Tibial artery (tissue), 4 donors: Measurements from ENCODE around the gene DEPDC7.

ENCODE experiments used
- DNase-seq, 2 donors: peaks; one replicate each; pipeline ENCODE4 v3.0.0-alpha.2; 2019
- H3K27ac ChIP-seq, 2 donors: fragments of 200-600 bp; sonication (generic) in 1 of 2; 1 replicate in 1 of 2; 2 replicates in 1 of 2; pipeline ENCODE4 v1.5.1; 2018 to 2019; ENCODE audit warnings: mild to moderate bottlenecking in 1 of 2
- H3K27me3 ChIP-seq, 2 donors: fragments of 200-600 bp; sonication (generic) in 1 of 2; one replicate each; pipeline versions ENCODE4 v1.5.1 to v1.6.0; 2016 to 2019
- H3K36me3 ChIP-seq, 3 donors: fragments of 200-600 bp; sonication (generic) in 2 of 3; one replicate each; pipeline ENCODE4 v1.5.1; 2016 to 2019; ENCODE audit warnings: mild to moderate bottlenecking in 2 of 3
- H3K4me1 ChIP-seq, 4 donors: fragments of 200-600 bp; sonication (generic) in 2 of 4; 1 replicate in 3 of 4; 2 replicates in 1 of 4; pipeline ENCODE4 v1.5.1; 2016 to 2019
- H3K4me3 ChIP-seq, 2 donors: fragments of 200-600 bp; sonication (generic) in 1 of 2; 1 replicate in 1 of 2; 2 replicates in 1 of 2; pipeline ENCODE4 v1.5.1; 2018 to 2019; ENCODE audit warnings: mild to moderate bottlenecking in 2 of 2
- H3K9me3 ChIP-seq, 3 donors: fragments of 200-600 bp; sonication (generic) in 1 of 3; one replicate each; pipeline ENCODE4 v1.5.1; 2016 to 2019
- intact Hi-C: fragments of 100-400 bp; cut with DNase I; formaldehyde crosslinking; loops from one replicate; pipeline ENCODE4 v1.15.0; 2023; ENCODE audit warnings: low total_unique reads
- TF ChIP-seq, protein P1 (sequence below), 2 experiments: fragments of 200-600 bp in 1 of 2; fragments of 450-650 bp in 1 of 2; IDR thresholded peaks; one replicate each; pipeline ENCODE4 v1.5.1; 2017 to 2019; ENCODE audit warnings: antibody characterized with exemption in 2 of 2, mild to moderate bottlenecking in 1 of 2, moderate library complexity in 1 of 2

DEPDC7 gene

DNA sequence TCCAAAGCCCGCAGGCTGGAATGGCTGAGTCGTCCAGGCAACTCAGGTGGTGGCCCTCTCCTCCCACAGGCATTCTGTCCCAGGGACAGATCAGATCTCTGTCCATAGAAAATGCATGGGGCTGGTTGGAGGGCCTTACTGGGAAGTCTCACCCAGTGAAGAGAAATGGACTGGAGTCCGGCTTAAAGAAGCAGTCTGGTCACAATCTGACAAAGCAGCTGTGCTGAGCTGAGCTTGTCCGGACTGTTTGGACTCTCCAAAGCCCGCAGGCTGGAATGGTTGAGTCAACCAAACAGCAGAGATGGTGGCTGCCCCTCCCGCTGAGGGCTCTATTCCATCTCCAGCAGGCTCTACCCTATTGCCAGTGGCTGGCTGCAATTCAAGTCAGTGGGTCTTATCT, 14.4 kb upstream of the DEPDC7 start:
- intact Hi-C loops = no loop called here

DNA sequence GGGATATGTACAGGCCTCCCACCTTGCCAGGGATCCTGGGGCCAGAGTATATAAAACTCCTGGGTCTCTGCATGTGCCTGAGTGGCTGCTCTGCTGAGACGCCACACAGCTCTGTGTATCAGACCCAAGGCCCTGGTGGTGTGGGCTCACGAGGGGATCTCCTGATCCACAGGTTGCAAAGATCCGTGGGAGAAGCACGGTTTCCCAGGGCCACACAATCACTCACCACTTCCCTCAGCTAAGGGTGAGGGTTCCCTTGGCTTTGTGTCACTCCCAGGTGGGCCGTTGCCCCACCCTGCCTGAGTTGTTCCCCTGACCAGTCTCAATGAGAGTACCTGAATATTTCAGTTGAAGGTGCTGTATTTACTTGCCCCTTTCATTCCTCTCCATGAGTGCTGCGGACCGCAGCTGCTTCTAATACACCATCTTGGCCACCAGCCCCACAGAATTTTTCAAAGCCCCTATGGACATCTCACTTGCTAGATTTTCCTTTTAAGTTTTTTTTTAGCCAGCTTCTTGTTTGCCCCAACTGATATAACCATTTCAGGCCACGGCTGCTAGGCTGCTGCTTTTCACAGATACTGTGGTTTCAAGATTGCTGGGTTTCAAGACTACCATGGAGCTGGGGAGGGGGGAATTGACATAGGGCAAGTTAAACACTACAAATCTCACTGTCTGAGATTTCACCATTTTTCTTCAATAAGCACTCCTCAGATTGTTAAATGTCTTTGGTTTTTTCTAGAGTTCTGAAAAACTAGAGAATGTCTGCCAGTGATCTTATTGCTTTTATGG, 13.7 kb upstream of the DEPDC7 start:
- intact Hi-C loops = no loop called here
- Histone ChIP-seq H3K4me3 (no peak overlapping the region), H3K4me1 (no peaks in the 10 kb centered on the region), H3K9me3 (no peaks in the 10 kb centered on the region), H3K27ac (no peak overlapping the region), H3K36me3 (no peaks in the 10 kb centered on the region), H3K27me3 (no peaks in the 10 kb centered on the region)
- DNase-seq = no peak
- TF ChIP-seq, protein P1, sequence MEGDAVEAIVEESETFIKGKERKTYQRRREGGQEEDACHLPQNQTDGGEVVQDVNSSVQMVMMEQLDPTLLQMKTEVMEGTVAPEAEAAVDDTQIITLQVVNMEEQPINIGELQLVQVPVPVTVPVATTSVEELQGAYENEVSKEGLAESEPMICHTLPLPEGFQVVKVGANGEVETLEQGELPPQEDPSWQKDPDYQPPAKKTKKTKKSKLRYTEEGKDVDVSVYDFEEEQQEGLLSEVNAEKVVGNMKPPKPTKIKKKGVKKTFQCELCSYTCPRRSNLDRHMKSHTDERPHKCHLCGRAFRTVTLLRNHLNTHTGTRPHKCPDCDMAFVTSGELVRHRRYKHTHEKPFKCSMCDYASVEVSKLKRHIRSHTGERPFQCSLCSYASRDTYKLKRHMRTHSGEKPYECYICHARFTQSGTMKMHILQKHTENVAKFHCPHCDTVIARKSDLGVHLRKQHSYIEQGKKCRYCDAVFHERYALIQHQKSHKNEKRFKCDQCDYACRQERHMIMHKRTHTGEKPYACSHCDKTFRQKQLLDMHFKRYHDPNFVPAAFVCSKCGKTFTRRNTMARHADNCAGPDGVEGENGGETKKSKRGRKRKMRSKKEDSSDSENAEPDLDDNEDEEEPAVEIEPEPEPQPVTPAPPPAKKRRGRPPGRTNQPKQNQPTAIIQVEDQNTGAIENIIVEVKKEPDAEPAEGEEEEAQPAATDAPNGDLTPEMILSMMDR (IDR thresholded peaks at IDR 0.05) = no peak

More for the DNA sequence above, 14.4 kb upstream of the DEPDC7 start:
- no peaks in the 10 kb centered on the region for H3K27me3 ChIP-seq
- no peak for DNase-seq
- no peak overlapping the region for H3K27ac ChIP-seq
- H3K36me3 ChIP-seq = no peaks in the 10 kb centered on the region
- H3K9me3 ChIP-seq = no peaks in the 10 kb centered on the region
- H3K4me3 ChIP-seq = no peak overlapping the region
- TF ChIP-seq, protein P1 (IDR thresholded peaks at IDR 0.05) = no peak
- H3K4me1 ChIP-seq = no peaks in the 10 kb centered on the region

DNA sequence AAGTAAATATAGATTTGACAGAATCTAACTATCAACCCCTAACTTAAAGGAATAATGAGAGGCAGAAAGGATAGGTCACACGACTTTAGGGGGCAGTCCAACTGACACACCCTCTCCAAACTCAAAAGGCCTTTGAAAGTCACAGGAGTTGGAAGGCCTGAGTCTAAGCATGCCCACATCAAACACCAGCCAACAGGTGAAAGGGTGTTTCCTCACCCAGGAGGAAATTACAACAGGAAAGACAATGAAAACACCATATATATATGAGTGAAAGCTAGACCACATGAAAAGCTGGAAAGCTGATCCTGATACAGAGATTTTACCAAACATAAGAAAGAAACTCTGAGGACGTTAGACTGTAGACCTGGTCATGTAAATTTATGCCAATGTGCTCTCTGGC, 10.5 kb upstream of the DEPDC7 start:
- no peak overlapping the region for H3K27ac ChIP-seq

DNA sequence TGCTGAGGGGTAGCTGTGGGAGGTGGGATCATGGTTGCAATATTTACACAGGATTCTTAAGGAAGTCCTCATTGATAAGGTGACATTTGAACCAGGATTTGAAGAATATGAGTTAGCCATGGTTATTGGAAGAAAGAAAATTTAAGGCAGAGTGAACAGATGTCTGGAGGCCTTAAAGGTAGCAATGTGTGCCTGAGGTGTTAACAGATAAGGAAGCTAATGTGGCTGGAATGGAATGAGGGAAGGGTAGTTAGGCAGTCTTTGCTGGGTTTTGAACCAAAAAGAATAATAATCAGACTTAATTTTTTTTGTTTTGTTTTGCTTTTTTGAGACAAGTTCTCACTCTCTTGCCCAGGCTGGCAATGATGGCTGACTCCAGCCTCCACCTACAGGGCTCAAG, 9.7 kb upstream of the DEPDC7 start:
- TF ChIP-seq, protein P1 (IDR thresholded peaks at IDR 0.05) = no peak
- H3K27ac ChIP-seq = no peak overlapping the region
- no peak for DNase-seq
- no peaks in the 10 kb centered on the region for H3K36me3 ChIP-seq
- intact Hi-C loops = no loop called here
- no peaks in the 10 kb centered on the region for H3K9me3 ChIP-seq
- H3K27me3 ChIP-seq = no peaks in the 10 kb centered on the region
- no peak overlapping the region for H3K4me3 ChIP-seq
- no peaks in the 10 kb centered on the region for H3K4me1 ChIP-seq

More for the DNA sequence above, 10.5 kb upstream of the DEPDC7 start:
- intact Hi-C loops = no loop called here
- no peak for DNase-seq
- Histone ChIP-seq H3K4me1 (no peaks in the 10 kb centered on the region), H3K4me3 (no peak overlapping the region), H3K36me3 (no peaks in the 10 kb centered on the region), H3K9me3 (no peaks in the 10 kb centered on the region), H3K27me3 (no peaks in the 10 kb centered on the region)
- TF ChIP-seq, protein P1 (IDR thresholded peaks at IDR 0.05) = no peak

DNA sequence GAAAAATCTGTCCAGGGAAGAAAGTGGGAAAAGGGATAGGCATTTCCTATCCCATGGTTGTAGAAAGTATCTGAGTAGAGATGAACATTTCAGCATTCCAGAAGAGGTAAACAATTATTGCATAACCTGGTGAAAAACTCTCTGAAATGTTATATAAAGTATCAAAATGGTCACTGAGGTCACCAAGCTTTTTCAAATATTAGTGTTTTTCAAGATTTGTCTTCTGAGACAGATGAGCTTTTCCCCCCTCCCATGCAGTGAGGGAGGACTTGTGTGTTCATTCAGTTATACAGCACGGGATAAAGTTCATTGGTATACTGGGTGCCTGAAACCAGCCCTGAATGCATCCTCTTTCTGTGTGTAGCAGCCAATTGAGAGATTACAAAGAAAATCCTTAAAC, 1.9 kb upstream of the DEPDC7 start:
- no peak for DNase-seq
- Histone ChIP-seq H3K4me3 (no peak overlapping the region), H3K4me1 (peaks cover 0 to 14% (median 3%) of the 10 kb centered on the region in 4 donors), H3K27ac (no peak overlapping the region), H3K36me3 (no peaks in the 10 kb centered on the region), H3K27me3 (peaks cover 0 to 1% of the 10 kb centered on the region in 2 donors), H3K9me3 (no peaks in the 10 kb centered on the region)
- intact Hi-C loops = no loop called here
- TF ChIP-seq, protein P1 (IDR thresholded peaks at IDR 0.05) = no peak
